ENCODE measurements around the gene SSH2.

Gene SSH2

DNA sequence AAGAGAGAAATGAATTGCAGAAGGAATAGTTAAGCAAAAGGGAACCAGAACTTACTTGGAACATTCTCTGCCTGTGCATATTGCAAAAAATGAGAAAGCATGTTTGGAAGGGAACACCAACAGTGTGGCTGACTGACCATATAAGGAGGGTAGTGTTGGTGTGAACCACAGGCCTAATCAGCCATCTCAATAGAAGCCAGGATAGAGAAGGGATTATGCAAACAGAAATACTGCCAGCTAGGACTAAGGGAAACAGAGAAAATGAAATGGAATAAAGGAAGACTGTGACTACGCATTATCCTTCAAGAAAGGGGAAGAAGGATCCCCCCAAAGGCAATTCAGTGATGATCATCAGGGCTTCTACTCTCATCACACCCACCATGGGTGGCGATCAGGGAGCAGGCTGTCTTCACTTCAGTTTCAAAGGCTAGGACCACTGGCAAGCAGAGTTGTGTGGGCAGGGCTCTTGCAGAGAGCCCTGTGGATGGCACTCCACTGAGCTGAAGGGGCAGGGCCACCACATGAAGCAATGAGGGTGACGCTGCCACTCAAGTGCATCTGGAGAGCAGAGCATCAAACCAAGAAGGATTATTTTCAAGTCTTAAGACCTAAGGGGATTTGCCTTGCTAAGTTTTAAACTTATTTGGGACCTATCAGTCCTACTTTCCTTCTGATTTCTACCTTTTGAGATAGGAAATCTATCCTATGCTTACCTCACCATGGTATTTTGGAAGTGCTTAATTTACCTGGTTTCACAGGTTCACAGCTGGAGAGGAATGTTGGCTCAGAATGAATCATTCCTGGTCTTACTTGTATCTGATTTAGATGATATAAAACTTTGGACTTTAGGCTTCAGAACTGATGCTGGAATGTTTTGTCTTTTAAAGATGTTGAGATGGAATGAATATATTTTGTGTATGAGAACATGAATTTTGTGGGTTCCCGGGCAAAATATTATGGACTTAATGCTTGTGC is 140.5 kb downstream of the SSH2 start:
- no peak for TF ChIP-seq ISL1 (CRISPR knock-in tag; IDR thresholded peaks at IDR 0.05)
- no peak for TF ChIP-seq ZNF70 (CRISPR knock-in tag; IDR thresholded peaks at IDR 0.05)
- TF ChIP-seq TOX (CRISPR knock-in tag; IDR thresholded peaks at IDR 0.05; ENCODE audit: borderline replicate concordance) = no peak
- no peak for TF ChIP-seq ZNF565 (CRISPR knock-in tag; conservative IDR thresholded peaks at IDR 0.05; ENCODE audit: low read depth)
- TF ChIP-seq CSDC2 (CRISPR knock-in tag; IDR thresholded peaks at IDR 0.05) = no peak
- no peak for TF ChIP-seq ARNTL (CRISPR knock-in tag; IDR thresholded peaks at IDR 0.05; ENCODE audit: borderline replicate concordance, low read depth)
- TF ChIP-seq, protein P1, sequence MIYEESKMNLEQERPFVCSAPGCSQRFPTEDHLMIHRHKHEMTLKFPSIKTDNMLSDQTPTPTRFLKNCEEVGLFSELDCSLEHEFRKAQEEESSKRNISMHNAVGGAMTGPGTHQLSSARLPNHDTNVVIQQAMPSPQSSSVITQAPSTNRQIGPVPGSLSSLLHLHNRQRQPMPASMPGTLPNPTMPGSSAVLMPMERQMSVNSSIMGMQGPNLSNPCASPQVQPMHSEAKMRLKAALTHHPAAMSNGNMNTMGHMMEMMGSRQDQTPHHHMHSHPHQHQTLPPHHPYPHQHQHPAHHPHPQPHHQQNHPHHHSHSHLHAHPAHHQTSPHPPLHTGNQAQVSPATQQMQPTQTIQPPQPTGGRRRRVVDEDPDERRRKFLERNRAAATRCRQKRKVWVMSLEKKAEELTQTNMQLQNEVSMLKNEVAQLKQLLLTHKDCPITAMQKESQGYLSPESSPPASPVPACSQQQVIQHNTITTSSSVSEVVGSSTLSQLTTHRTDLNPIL (CRISPR knock-in tag; IDR thresholded peaks at IDR 0.05; ENCODE audit: low read depth) = no peak
- no peak for TF ChIP-seq OSR1 (CRISPR knock-in tag; IDR thresholded peaks at IDR 0.05)
- TF ChIP-seq ZFP30 (CRISPR knock-in tag; IDR thresholded peaks at IDR 0.05) = no peak
- no peak for TF ChIP-seq SNAI2 (CRISPR knock-in tag; IDR thresholded peaks at IDR 0.05)
- TF ChIP-seq, protein P2, sequence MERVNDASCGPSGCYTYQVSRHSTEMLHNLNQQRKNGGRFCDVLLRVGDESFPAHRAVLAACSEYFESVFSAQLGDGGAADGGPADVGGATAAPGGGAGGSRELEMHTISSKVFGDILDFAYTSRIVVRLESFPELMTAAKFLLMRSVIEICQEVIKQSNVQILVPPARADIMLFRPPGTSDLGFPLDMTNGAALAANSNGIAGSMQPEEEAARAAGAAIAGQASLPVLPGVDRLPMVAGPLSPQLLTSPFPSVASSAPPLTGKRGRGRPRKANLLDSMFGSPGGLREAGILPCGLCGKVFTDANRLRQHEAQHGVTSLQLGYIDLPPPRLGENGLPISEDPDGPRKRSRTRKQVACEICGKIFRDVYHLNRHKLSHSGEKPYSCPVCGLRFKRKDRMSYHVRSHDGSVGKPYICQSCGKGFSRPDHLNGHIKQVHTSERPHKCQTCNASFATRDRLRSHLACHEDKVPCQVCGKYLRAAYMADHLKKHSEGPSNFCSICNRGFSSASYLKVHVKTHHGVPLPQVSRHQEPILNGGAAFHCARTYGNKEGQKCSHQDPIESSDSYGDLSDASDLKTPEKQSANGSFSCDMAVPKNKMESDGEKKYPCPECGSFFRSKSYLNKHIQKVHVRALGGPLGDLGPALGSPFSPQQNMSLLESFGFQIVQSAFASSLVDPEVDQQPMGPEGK (CRISPR knock-in tag; IDR thresholded peaks at IDR 0.05; ENCODE audit: borderline replicate concordance) = no peak
- TF ChIP-seq, protein P3, sequence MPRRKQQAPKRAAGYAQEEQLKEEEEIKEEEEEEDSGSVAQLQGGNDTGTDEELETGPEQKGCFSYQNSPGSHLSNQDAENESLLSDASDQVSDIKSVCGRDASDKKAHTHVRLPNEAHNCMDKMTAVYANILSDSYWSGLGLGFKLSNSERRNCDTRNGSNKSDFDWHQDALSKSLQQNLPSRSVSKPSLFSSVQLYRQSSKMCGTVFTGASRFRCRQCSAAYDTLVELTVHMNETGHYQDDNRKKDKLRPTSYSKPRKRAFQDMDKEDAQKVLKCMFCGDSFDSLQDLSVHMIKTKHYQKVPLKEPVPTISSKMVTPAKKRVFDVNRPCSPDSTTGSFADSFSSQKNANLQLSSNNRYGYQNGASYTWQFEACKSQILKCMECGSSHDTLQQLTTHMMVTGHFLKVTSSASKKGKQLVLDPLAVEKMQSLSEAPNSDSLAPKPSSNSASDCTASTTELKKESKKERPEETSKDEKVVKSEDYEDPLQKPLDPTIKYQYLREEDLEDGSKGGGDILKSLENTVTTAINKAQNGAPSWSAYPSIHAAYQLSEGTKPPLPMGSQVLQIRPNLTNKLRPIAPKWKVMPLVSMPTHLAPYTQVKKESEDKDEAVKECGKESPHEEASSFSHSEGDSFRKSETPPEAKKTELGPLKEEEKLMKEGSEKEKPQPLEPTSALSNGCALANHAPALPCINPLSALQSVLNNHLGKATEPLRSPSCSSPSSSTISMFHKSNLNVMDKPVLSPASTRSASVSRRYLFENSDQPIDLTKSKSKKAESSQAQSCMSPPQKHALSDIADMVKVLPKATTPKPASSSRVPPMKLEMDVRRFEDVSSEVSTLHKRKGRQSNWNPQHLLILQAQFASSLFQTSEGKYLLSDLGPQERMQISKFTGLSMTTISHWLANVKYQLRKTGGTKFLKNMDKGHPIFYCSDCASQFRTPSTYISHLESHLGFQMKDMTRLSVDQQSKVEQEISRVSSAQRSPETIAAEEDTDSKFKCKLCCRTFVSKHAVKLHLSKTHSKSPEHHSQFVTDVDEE (CRISPR knock-in tag; IDR thresholded peaks at IDR 0.05) = no peak
- TF ChIP-seq GLIS3 (CRISPR knock-in tag; IDR thresholded peaks at IDR 0.05) = no peak
- TF ChIP-seq TCF4 (CRISPR knock-in tag; IDR thresholded peaks at IDR 0.05; ENCODE audit: borderline replicate concordance) = no peak
- TF ChIP-seq PPARA (CRISPR knock-in tag; IDR thresholded peaks at IDR 0.05; ENCODE audit: borderline replicate concordance) = no peak
- no peak for TF ChIP-seq ESRRG (CRISPR knock-in tag; IDR thresholded peaks at IDR 0.05)
- TF ChIP-seq, protein P4, sequence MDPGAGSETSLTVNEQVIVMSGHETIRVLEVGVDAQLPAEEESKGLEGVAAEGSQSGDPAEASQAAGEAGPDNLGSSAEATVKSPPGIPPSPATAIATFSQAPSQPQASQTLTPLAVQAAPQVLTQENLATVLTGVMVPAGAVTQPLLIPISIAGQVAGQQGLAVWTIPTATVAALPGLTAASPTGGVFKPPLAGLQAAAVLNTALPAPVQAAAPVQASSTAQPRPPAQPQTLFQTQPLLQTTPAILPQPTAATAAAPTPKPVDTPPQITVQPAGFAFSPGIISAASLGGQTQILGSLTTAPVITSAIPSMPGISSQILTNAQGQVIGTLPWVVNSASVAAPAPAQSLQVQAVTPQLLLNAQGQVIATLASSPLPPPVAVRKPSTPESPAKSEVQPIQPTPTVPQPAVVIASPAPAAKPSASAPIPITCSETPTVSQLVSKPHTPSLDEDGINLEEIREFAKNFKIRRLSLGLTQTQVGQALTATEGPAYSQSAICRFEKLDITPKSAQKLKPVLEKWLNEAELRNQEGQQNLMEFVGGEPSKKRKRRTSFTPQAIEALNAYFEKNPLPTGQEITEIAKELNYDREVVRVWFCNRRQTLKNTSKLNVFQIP (CRISPR knock-in tag; IDR thresholded peaks at IDR 0.05; ENCODE audit: borderline replicate concordance, low read depth) = no peak
- no peak for TF ChIP-seq ZC3H10 (CRISPR knock-in tag; IDR thresholded peaks at IDR 0.05)
- TF ChIP-seq ZFP3 (CRISPR knock-in tag; IDR thresholded peaks at IDR 0.05) = no peak
- TF ChIP-seq RARB (CRISPR knock-in tag; IDR thresholded peaks at IDR 0.05) = no peak
- no peak for ATAC-seq

DNA sequence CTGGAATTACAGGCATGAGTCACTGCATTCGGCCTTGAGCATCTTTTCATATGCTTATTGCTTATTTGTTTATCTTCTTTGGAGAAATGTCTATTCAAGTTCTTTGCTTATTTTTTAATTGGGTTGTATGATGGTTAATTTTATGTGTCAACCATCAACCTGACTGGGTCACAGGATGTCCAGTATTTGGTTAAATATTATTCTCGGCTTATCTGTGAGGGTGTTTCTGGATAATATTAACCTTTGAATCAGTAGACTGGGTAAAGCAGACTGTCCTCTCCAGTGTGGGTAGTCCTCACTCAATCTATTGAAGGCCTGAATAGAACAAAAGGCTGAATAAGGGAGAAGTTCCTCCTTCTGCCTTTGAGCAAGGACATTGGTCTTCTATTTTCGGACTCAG is 142.0 kb downstream of the SSH2 start:
- no peak for ATAC-seq
- TF ChIP-seq, protein P4 (CRISPR knock-in tag; IDR thresholded peaks at IDR 0.05; ENCODE audit: borderline replicate concordance, low read depth) = no peak
- TF ChIP-seq, protein P2 (CRISPR knock-in tag; IDR thresholded peaks at IDR 0.05; ENCODE audit: borderline replicate concordance) = no peak
- TF ChIP-seq, protein P3 (CRISPR knock-in tag; IDR thresholded peaks at IDR 0.05) = no peak
- no peak for TF ChIP-seq TOX (CRISPR knock-in tag; IDR thresholded peaks at IDR 0.05; ENCODE audit: borderline replicate concordance)
- TF ChIP-seq PPARA (CRISPR knock-in tag; IDR thresholded peaks at IDR 0.05; ENCODE audit: borderline replicate concordance) = no peak
- no peak for TF ChIP-seq TCF4 (CRISPR knock-in tag; IDR thresholded peaks at IDR 0.05; ENCODE audit: borderline replicate concordance)
- TF ChIP-seq OSR1 (CRISPR knock-in tag; IDR thresholded peaks at IDR 0.05) = no peak
- no peak for TF ChIP-seq ESRRG (CRISPR knock-in tag; IDR thresholded peaks at IDR 0.05)
- no peak for TF ChIP-seq ZNF565 (CRISPR knock-in tag; conservative IDR thresholded peaks at IDR 0.05; ENCODE audit: low read depth)
- no peak for TF ChIP-seq CSDC2 (CRISPR knock-in tag; IDR thresholded peaks at IDR 0.05)
- TF ChIP-seq ZFP30 (CRISPR knock-in tag; IDR thresholded peaks at IDR 0.05) = no peak
- no peak for TF ChIP-seq ZFP3 (CRISPR knock-in tag; IDR thresholded peaks at IDR 0.05)
- TF ChIP-seq ISL1 (CRISPR knock-in tag; IDR thresholded peaks at IDR 0.05) = no peak
- TF ChIP-seq ZNF70 (CRISPR knock-in tag; IDR thresholded peaks at IDR 0.05) = no peak
- TF ChIP-seq ZC3H10 (CRISPR knock-in tag; IDR thresholded peaks at IDR 0.05) = no peak
- TF ChIP-seq, protein P1 (CRISPR knock-in tag; IDR thresholded peaks at IDR 0.05; ENCODE audit: low read depth) = no peak
